ENCODE results near the gene SNX32. TPM values are rescaled to one million over a fixed set of nuclear protein-coding genes. Genes with fewer than 3 reads are reported as not detected.
A peak's percentile ranks its signal among the peaks of the same experiment; 100 is the strongest.

The SNX32 gene
- total and polyA plus RNA-seq, 9 of the 15 experiments (the other 6 are each of a cell fraction or from before 2014, with no cell fraction given): 0.03 TPM; not detected in 7

DNA sequence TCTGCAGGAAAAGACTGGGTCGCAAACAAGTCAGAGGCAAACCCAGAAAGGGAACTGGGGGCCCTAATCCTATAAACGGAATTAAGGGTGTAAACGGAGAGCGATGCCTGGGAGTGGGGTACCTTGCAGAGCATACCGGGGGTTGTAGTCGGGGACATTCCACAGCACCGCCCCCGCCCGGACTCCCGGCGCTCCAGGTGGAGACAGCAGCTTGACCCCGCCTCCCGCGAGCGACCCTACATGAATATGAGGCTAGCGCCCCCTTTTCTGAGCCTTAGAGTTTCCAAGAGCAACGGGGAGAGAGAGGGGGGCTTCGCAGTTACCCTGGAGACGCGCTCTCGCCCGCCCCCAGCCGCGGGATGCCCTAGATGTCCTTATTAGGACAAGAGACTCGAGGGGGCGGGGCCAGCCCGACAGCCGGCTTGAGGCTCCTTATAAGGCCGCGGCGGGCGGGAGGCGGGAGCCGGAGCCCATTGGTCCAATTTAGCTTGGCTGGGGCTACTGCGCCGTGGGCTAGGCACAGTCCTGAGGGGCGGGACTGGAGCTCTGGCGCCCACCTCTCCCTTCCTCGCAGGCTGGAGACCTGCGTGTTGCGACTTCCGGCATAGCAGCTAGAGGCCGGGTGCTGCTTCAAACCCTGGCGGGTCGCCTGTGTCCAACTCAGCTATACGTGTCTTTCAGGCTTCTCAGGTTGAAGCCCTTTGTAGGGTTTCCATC is 25.5 kb downstream of the SNX32 start (continued):
- TF ChIP-seq CHD7 (IDR thresholded peaks at IDR 0.05; ENCODE audit: low read depth, low read length): no peak
- no peak for TF ChIP-seq CBFA2T2 (conservative IDR thresholded peaks at IDR 0.05)
- TF ChIP-seq, protein P1, sequence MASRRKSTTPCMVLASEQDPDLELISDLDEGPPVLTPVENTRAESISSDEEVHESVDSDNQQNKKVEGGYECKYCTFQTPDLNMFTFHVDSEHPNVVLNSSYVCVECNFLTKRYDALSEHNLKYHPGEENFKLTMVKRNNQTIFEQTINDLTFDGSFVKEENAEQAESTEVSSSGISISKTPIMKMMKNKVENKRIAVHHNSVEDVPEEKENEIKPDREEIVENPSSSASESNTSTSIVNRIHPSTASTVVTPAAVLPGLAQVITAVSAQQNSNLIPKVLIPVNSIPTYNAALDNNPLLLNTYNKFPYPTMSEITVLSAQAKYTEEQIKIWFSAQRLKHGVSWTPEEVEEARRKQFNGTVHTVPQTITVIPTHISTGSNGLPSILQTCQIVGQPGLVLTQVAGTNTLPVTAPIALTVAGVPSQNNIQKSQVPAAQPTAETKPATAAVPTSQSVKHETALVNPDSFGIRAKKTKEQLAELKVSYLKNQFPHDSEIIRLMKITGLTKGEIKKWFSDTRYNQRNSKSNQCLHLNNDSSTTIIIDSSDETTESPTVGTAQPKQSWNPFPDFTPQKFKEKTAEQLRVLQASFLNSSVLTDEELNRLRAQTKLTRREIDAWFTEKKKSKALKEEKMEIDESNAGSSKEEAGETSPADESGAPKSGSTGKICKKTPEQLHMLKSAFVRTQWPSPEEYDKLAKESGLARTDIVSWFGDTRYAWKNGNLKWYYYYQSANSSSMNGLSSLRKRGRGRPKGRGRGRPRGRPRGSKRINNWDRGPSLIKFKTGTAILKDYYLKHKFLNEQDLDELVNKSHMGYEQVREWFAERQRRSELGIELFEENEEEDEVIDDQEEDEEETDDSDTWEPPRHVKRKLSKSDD (conservative IDR thresholded peaks at IDR 0.05; ENCODE audit: low read length): no peak
- no peak for TF ChIP-seq HDAC6 (IDR thresholded peaks at IDR 0.05; ENCODE audit: low read depth, low read length)
- no peak for TF ChIP-seq MAFG (tag; conservative IDR thresholded peaks at IDR 0.05)
- TF ChIP-seq ZC3H8 (IDR thresholded peaks at IDR 0.05): no peak
- TF ChIP-seq SMC3 (conservative IDR thresholded peaks at IDR 0.05; ENCODE audit: insufficient read depth, low read depth, low read length): no peak
- TF ChIP-seq CHCHD3 (CRISPR knock-in tag; IDR thresholded peaks at IDR 0.05): peak; percentile 68; the same call in 1 of the 2 replicates
- no peak; the same call in 1 of the 2 replicates for TF ChIP-seq TEAD4 (IDR thresholded peaks at IDR 0.05; ENCODE audit: low read length)
- TF ChIP-seq TEAD4 (CRISPR knock-in tag; IDR thresholded peaks at IDR 0.05; ENCODE audit: borderline replicate concordance): no peak
- TF ChIP-seq MXD1 (CRISPR knock-in tag; IDR thresholded peaks at IDR 0.05; ENCODE audit: borderline replicate concordance, poor library complexity, severe bottlenecking): no peak
- no peak for TF ChIP-seq KLF16 (IDR thresholded peaks at IDR 0.05)
- TF ChIP-seq L3MBTL2 (IDR thresholded peaks at IDR 0.05): peak; percentile 56
- TF ChIP-seq ZNF764 (CRISPR knock-in tag; IDR thresholded peaks at IDR 0.05; ENCODE audit: low read depth): no peak
